ENCODE data around the gene MICALL1.
A peak's percentile ranks its signal among the peaks of the same experiment; 100 is the strongest.

MICALL1 gene, protein sequence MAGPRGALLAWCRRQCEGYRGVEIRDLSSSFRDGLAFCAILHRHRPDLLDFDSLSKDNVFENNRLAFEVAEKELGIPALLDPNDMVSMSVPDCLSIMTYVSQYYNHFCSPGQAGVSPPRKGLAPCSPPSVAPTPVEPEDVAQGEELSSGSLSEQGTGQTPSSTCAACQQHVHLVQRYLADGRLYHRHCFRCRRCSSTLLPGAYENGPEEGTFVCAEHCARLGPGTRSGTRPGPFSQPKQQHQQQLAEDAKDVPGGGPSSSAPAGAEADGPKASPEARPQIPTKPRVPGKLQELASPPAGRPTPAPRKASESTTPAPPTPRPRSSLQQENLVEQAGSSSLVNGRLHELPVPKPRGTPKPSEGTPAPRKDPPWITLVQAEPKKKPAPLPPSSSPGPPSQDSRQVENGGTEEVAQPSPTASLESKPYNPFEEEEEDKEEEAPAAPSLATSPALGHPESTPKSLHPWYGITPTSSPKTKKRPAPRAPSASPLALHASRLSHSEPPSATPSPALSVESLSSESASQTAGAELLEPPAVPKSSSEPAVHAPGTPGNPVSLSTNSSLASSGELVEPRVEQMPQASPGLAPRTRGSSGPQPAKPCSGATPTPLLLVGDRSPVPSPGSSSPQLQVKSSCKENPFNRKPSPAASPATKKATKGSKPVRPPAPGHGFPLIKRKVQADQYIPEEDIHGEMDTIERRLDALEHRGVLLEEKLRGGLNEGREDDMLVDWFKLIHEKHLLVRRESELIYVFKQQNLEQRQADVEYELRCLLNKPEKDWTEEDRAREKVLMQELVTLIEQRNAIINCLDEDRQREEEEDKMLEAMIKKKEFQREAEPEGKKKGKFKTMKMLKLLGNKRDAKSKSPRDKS
- long read RNA-seq, partial matches to known transcripts = 5 of 5 reads
- long read RNA-seq, other reads (novel, unspliced or antisense) = 0 of 5 reads

DNA sequence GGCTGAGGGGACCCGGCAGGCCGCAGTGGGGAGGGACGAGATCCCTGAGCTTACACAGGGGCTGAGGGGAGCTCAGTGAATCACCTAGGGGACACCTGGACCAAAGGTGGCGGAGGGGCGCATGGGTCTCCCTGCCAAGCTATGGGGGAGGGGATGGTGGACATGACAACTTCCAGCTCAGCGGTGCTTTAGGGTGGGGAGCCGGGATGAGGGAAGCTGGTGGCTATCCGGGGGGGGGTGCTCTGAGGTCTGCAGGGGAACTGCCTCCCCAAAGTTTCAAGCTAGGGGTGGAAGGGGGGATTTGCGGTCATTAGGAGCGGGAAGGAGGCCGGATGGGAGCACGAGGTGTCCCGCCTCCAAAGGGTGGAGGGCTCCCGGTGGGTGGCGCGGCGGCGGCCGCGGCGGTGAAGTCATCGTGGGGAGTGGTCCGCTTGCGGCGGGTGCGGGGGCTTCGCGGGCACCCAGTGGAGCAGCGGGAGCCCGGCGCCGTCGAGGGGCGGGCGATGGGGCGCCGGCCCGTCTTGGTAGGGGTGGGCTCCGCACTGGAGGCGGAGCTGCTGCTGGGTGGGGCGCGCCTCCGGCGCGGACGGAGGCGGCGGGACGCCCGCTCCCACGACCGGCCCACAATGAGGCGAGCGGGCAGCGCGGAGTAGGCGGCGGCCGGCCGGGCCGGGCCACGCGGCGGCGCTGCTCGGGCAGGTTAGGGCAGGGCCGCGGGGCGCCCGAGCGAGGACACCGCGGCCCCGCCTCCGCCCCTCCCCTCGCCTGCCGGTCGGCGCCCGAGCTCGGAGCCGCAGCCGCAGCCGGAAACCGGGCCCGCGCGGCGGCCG lies at the start of gene MICALL1:
TSS of gene MICALL1 (plus strand) at position 764 of the 830 bp plus-strand sequence. CDS start 126 bp downstream, outside the sequence.
- H3K27ac ChIP-seq (replicated peaks) = no peak within 1 kb of the TSS
- peak; percentile 50 to 52 for DNase-seq (ENCODE audit: low read depth in 1 of 2, low spot score in 1 of 2)
- no peak for TF ChIP-seq POLR2AphosphoS5 (IDR thresholded peaks at IDR 0.05; ENCODE audit: low read depth)
- no peak for TF ChIP-seq SPI1 (IDR thresholded peaks at IDR 0.05; ENCODE audit: borderline replicate concordance, low read depth)
- TF ChIP-seq CTCF (IDR thresholded peaks at IDR 0.05; ENCODE audit: insufficient read depth, low read length) = no peak
- TF ChIP-seq GABPA (IDR thresholded peaks at IDR 0.05; ENCODE audit: low read depth) = no peak
- TF ChIP-seq, protein P1, sequence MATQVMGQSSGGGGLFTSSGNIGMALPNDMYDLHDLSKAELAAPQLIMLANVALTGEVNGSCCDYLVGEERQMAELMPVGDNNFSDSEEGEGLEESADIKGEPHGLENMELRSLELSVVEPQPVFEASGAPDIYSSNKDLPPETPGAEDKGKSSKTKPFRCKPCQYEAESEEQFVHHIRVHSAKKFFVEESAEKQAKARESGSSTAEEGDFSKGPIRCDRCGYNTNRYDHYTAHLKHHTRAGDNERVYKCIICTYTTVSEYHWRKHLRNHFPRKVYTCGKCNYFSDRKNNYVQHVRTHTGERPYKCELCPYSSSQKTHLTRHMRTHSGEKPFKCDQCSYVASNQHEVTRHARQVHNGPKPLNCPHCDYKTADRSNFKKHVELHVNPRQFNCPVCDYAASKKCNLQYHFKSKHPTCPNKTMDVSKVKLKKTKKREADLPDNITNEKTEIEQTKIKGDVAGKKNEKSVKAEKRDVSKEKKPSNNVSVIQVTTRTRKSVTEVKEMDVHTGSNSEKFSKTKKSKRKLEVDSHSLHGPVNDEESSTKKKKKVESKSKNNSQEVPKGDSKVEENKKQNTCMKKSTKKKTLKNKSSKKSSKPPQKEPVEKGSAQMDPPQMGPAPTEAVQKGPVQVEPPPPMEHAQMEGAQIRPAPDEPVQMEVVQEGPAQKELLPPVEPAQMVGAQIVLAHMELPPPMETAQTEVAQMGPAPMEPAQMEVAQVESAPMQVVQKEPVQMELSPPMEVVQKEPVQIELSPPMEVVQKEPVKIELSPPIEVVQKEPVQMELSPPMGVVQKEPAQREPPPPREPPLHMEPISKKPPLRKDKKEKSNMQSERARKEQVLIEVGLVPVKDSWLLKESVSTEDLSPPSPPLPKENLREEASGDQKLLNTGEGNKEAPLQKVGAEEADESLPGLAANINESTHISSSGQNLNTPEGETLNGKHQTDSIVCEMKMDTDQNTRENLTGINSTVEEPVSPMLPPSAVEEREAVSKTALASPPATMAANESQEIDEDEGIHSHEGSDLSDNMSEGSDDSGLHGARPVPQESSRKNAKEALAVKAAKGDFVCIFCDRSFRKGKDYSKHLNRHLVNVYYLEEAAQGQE (IDR thresholded peaks at IDR 0.05; ENCODE audit: insufficient replicate concordance, low read depth) = no peak
- H3K27me3 ChIP-seq (ENCODE audit: insufficient read depth, poor library complexity, severe bottlenecking) = no peaks in the 10 kb centered on the region
- H3K4me3 ChIP-seq (replicated peaks; ENCODE audit: insufficient read depth, low read length) = peak within 1 kb of the TSS; percentile 43

DNA sequence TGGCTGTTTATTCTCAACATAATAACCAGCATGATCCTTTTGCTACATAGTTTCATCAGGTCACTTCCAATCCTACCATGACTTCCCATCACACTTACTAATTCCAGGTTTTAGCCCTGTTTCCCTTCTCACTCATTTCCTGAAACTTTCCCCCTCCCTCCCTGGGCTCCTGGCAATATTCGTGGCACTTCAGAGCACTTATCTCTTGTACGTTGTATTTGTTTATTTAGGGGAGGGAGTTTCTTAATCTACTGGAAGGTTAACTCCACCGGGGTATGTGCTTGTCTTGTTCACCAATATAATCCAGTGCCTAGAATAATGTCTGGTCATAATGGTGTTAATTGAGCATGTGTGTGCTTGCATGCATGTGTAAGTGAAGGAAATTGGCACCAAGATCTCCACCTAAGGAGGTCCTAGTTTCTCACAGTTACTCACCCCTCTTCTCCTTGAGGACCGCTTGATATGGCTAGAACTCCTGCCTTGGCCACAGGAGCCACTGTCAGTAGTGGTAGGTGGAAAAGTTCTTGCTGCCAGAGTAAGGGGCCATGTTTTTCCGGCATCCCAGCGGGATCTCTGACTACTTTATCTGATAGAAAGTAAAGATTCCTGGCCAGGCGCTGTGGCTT lies 45.2 kb upstream of the MICALL1 start:
- Histone ChIP-seq H3K4me3 (replicated peaks; ENCODE audit: insufficient read depth, low read length) (no peak overlapping the region), H3K27me3 (ENCODE audit: insufficient read depth, poor library complexity, severe bottlenecking) (no peaks in the 10 kb centered on the region), H3K27ac (replicated peaks) (no peak overlapping the region)
- DNase-seq (ENCODE audit: low read depth in 1 of 2, low spot score in 1 of 2) = no peak
- no peak for TF ChIP-seq CTCF (IDR thresholded peaks at IDR 0.05; ENCODE audit: insufficient read depth, low read length)
- no peak for TF ChIP-seq SPI1 (IDR thresholded peaks at IDR 0.05; ENCODE audit: borderline replicate concordance, low read depth)
- no peak for TF ChIP-seq GABPA (IDR thresholded peaks at IDR 0.05; ENCODE audit: low read depth)
- no peak for TF ChIP-seq POLR2AphosphoS5 (IDR thresholded peaks at IDR 0.05; ENCODE audit: low read depth)
- TF ChIP-seq, protein P1 (IDR thresholded peaks at IDR 0.05; ENCODE audit: insufficient replicate concordance, low read depth) = no peak

Data from HL-60 (cell line).